H1 (cell line): ENCODE data around the gene CDH15.
A peak's percentile ranks its signal among the peaks of the same experiment; 100 is the strongest.

ENCODE experiments used
- CBX8 ChIP-seq: fragments of 300-800, 300-1000 bp; sonication (generic); IDR thresholded peaks from 2 replicates; pipeline ENCODE4 v1.7.1; 2016; ENCODE audit warnings: low read depth, low read length, borderline replicate concordance
- GTF2F1 ChIP-seq: IDR thresholded peaks from 2 replicates; pipeline ENCODE4 v1.6.1; 2012; ENCODE audit warnings: low read depth, low read length, improper control_type of control experiment, borderline replicate concordance
- MAFK ChIP-seq: IDR thresholded peaks from 2 replicates; pipeline ENCODE4 v1.6.1; 2012; ENCODE audit warnings: low read depth, mild to moderate bottlenecking, improper control_type of control experiment, low read length
- POLR2A ChIP-seq, 2 experiments: IDR thresholded peaks; 1 replicate in 1 of 2; 2 replicates in 1 of 2; pipeline ENCODE4 v1.6.1; 2011; ENCODE audit warnings: low read depth in 2 of 2, low read length in 2 of 2, mild to moderate bottlenecking in 2 of 2; ENCODE audit errors: control extremely low read depth in 1 of 2
- SIN3A ChIP-seq, 2 experiments: IDR thresholded peaks in 1 of 2; conservative IDR thresholded peaks in 1 of 2; 2 replicates each; pipeline ENCODE4 v1.6.1; 2011 to 2012; ENCODE audit warnings: low read length in 2 of 2, improper control_type of control experiment in 1 of 2, low read depth in 1 of 2, mild to moderate bottlenecking in 1 of 2
- SIRT6 ChIP-seq: IDR thresholded peaks from one replicate; pipeline ENCODE4 v1.7.1; 2012; ENCODE audit warnings: low read length, inconsistent platforms
- SIX5 ChIP-seq: IDR thresholded peaks from 2 replicates; pipeline ENCODE4 v1.6.1; 2011; ENCODE audit warnings: mild to moderate bottlenecking, low read depth, low read length
- SP4 ChIP-seq: IDR thresholded peaks from 2 replicates; pipeline ENCODE4 v1.6.1; 2012; ENCODE audit warnings: low read length, inconsistent platforms
- TAF1 ChIP-seq: IDR thresholded peaks from 2 replicates; pipeline ENCODE4 v1.6.1; 2011; ENCODE audit warnings: mild to moderate bottlenecking, low read depth, low read length
- TF ChIP-seq, protein P1 (sequence below), 3 experiments: IDR thresholded peaks; 1 replicate in 2 of 3; 2 replicates in 1 of 3; pipeline versions ENCODE4 v1.5.1 to v1.6.1; 2011; ENCODE audit warnings: low read length in 3 of 3, mild to moderate bottlenecking in 3 of 3, inconsistent platforms in 2 of 3, low read depth in 1 of 3, moderate library complexity in 1 of 3; ENCODE audit not compliant: insufficient read depth in 1 of 3; ENCODE audit errors: control extremely low read depth in 1 of 3
- TF ChIP-seq, protein P2 (sequence below): IDR thresholded peaks from 2 replicates; pipeline ENCODE4 v1.6.1; 2012; ENCODE audit warnings: inconsistent platforms

DNA sequence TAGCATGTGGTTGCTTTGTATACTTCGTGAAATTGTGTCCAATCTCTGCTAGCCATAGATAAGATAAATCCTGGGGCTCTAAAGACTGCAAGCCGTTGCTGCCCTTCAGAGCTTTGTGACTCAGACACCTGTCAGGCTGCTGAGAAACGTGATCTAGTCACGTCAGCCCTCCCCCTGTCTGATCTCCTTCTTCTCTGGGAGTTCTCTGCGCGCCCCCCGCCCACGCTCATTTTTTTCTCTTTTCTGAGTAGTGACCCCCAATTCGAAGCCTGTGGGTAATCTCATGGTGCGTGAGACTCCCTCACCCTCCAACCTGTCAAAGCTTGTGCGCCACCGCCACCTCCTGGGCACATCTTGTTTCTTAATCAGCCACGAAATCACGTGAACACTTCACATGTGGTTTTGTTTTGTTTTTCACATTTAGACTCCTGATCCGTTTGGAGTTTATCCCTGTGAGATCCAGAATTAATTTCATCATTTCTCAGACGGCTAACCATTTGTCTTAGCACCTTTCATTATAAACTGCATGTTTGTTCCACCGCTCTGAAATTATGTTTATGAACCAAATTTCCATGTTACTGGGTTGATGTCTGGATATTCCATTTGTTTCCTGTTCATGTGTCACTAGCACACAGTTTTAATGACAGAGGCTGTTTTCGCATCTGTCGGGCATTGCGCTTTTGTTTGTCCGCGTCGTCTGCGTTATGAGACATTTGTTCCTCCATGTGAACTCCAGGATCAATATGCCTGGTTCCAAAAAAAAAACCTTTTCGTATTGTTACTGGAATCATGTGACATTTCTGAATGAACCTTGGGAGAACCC, 45.0 kb downstream of the CDH15 start:
- no peak for TF ChIP-seq TAF1
- TF ChIP-seq, protein P1, sequence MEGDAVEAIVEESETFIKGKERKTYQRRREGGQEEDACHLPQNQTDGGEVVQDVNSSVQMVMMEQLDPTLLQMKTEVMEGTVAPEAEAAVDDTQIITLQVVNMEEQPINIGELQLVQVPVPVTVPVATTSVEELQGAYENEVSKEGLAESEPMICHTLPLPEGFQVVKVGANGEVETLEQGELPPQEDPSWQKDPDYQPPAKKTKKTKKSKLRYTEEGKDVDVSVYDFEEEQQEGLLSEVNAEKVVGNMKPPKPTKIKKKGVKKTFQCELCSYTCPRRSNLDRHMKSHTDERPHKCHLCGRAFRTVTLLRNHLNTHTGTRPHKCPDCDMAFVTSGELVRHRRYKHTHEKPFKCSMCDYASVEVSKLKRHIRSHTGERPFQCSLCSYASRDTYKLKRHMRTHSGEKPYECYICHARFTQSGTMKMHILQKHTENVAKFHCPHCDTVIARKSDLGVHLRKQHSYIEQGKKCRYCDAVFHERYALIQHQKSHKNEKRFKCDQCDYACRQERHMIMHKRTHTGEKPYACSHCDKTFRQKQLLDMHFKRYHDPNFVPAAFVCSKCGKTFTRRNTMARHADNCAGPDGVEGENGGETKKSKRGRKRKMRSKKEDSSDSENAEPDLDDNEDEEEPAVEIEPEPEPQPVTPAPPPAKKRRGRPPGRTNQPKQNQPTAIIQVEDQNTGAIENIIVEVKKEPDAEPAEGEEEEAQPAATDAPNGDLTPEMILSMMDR (IDR thresholded peaks at IDR 0.05; ENCODE audit: control extremely low read depth in 1 of 3, insufficient read depth in 1 of 3, low read depth in 1 of 3, low read length in 3 of 3): peak; percentile 58 to 78 (median 77)
- no peak for TF ChIP-seq POLR2A (IDR thresholded peaks at IDR 0.05; ENCODE audit: control extremely low read depth in 1 of 2, low read depth in 2 of 2, low read length in 2 of 2)
- no peak for TF ChIP-seq SIX5
- TF ChIP-seq MAFK: no peak
- TF ChIP-seq SP4: no peak
- no peak for TF ChIP-seq GTF2F1
- no peak for TF ChIP-seq CBX8
- peak; percentile 75 to 96; a peak in 2 of 4 replicates for TF ChIP-seq SIN3A (conservative IDR thresholded peaks at IDR 0.05 in 1 of 2, IDR thresholded peaks at IDR 0.05 in 1 of 2; ENCODE audit: low read depth in 1 of 2, low read length in 2 of 2)
- TF ChIP-seq, protein P2, sequence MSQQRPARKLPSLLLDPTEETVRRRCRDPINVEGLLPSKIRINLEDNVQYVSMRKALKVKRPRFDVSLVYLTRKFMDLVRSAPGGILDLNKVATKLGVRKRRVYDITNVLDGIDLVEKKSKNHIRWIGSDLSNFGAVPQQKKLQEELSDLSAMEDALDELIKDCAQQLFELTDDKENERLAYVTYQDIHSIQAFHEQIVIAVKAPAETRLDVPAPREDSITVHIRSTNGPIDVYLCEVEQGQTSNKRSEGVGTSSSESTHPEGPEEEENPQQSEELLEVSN: no peak
- TF ChIP-seq SIRT6: no peak
